Activated naive CD8-positive, alpha-beta T cell treated with anti-CD3 and anti-CD28 coated beads, Interleukin-2, amount 50 U/mL, for 16 hours (primary cell): ENCODE results near the gene GGCT.
"Not testable (repeated sequence)": the region's sequence is repeated elsewhere in the genome, so short reads cannot be mapped to it uniquely, and the experiment has no call there.

Experiments
- DNase-seq: peaks from one replicate; pipeline ENCODE4 v3.0.0-alpha.2; 2020; ENCODE audit warnings: low read depth, low spot score

Gene GGCT

GRCh38 chr7:30515761-30516160 is 11.1 kb upstream of the GGCT start:
- no peak for DNase-seq

- DNase-seq: no peak
Measured at GRCh38 chr7:30514776-30515175, 10.1 kb upstream of the GGCT start.

- DNase-seq: no peak
Measured at GRCh38 chr7:30514177-30514576, 9.5 kb upstream of the GGCT start.

- no peak for DNase-seq
Measured at GRCh38 chr7:30513762-30514161, 9.1 kb upstream of the GGCT start.

- DNase-seq: no peak
Measured at GRCh38 chr7:30511973-30512662, 7.5 kb upstream of the GGCT start.

GRCh38 chr7:30511494-30511893 is 6.9 kb upstream of the GGCT start:
- DNase-seq: no peak

- no peak for DNase-seq
Measured at GRCh38 chr7:30510124-30511075, 5.8 kb upstream of the GGCT start.

GRCh38 chr7:30509171-30509857 is 4.7 kb upstream of the GGCT start:
- not testable (repeated sequence) for DNase-seq

GRCh38 chr7:30507346-30507900 is 2.8 kb upstream of the GGCT start:
- not testable (repeated sequence) for DNase-seq

GRCh38 chr7:30505174-30505697 is 607 bp upstream of the GGCT start:
- DNase-seq: no peak

- no peak for DNase-seq
Measured at GRCh38 chr7:30503274-30504212, 1.1 kb downstream of the GGCT start.

GRCh38 chr7:30502470-30503251 is 2.0 kb downstream of the GGCT start:
- DNase-seq: no peak

- no peak for DNase-seq
Measured at GRCh38 chr7:30501264-30501663, 3.4 kb downstream of the GGCT start.

- no peak for DNase-seq
Measured at GRCh38 chr7:30493228-30493627, 11.4 kb downstream of the GGCT start.

GRCh38 chr7:30491417-30491816 is 13.2 kb downstream of the GGCT start:
- no peak for DNase-seq

- no peak for DNase-seq
Measured at GRCh38 chr7:30487371-30487770, 17.3 kb downstream of the GGCT start.

GRCh38 chr7:30485667-30486066 is 19.0 kb downstream of the GGCT start:
- no peak for DNase-seq

GRCh38 chr7:30481416-30481815 is 23.2 kb downstream of the GGCT start:
- not testable (repeated sequence) for DNase-seq

- no peak for DNase-seq
Measured at GRCh38 chr7:30479202-30480120, 25.2 kb downstream of the GGCT start.
